ENCODE results near the gene NCOA5. TPM values are rescaled to one million over a fixed set of nuclear protein-coding genes. Genes with fewer than 3 reads are reported as not detected.

NCOA5 gene
- total RNA-seq, 1 donor, result 14.5 TPM

DNA sequence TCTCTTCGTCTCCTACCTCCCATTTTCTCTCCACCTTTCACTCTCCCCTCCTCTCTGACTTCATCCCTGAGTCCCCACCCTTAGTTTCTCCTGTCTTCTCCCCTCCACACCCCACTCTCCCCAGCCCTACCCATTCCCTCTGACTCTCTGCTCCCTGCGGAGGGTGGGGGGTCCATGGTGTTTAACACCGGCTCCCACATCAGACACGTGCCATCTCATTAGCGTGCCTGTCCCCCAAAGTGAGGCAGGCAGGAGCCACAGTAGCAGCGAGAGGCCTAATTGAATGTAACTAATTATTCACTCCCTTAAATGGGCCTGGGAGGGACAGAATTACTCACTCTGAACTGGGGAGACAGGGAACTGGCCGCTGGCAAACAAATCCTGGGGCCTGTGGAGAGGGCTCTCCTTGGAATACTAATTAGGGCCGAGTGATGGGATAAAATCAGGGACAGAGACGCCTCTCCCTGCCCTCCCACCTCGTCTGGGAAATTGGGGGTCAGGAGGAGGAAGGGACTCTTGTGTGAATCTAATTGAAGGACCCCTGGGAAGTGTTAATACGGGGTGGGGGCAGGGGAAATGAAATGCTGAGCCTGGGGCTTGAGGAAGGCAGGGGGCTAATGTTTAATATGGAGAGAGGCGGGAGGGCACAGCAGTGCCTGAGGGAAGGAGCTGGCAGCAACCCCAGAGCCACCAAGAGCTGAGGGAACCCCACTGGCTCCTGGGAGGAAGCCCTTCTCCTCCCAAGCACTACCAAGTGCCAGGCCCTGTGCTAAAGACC lies 46.3 kb upstream of the NCOA5 start:
- Histone ChIP-seq H4K20me1 (ENCODE audit: insufficient read depth, low read length) (no peaks in the 10 kb centered on the region), H2AFZ (ENCODE audit: low read length) (no peak overlapping the region), H3K27me3 (ENCODE audit: insufficient read depth, low read length) (peaks cover 37% of the 10 kb centered on the region), H3K4me3 (ENCODE audit: insufficient read depth, low read length) (no peak overlapping the region), H3K27ac (ENCODE audit: low read depth, low read length) (no peak overlapping the region), H3K4me1 (ENCODE audit: insufficient read depth, low read length) (peaks cover 9% of the 10 kb centered on the region), H3K36me3 (ENCODE audit: insufficient read depth, low read length) (no peaks in the 10 kb centered on the region), H3K79me2 (ENCODE audit: insufficient read depth, low read length) (no peaks in the 10 kb centered on the region), H3K4me2 (ENCODE audit: insufficient read depth, low read length) (no peak overlapping the region), H3K9me3 (ENCODE audit: low read depth, low read length) (no peaks in the 10 kb centered on the region)
- DNase-seq (ENCODE audit: insufficient read length, low spot score, missing footprints), result no peak
- TF ChIP-seq, protein P1, sequence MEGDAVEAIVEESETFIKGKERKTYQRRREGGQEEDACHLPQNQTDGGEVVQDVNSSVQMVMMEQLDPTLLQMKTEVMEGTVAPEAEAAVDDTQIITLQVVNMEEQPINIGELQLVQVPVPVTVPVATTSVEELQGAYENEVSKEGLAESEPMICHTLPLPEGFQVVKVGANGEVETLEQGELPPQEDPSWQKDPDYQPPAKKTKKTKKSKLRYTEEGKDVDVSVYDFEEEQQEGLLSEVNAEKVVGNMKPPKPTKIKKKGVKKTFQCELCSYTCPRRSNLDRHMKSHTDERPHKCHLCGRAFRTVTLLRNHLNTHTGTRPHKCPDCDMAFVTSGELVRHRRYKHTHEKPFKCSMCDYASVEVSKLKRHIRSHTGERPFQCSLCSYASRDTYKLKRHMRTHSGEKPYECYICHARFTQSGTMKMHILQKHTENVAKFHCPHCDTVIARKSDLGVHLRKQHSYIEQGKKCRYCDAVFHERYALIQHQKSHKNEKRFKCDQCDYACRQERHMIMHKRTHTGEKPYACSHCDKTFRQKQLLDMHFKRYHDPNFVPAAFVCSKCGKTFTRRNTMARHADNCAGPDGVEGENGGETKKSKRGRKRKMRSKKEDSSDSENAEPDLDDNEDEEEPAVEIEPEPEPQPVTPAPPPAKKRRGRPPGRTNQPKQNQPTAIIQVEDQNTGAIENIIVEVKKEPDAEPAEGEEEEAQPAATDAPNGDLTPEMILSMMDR (IDR thresholded peaks at IDR 0.05; ENCODE audit: extremely low read depth, low read depth, low read length), result no peak

DNA sequence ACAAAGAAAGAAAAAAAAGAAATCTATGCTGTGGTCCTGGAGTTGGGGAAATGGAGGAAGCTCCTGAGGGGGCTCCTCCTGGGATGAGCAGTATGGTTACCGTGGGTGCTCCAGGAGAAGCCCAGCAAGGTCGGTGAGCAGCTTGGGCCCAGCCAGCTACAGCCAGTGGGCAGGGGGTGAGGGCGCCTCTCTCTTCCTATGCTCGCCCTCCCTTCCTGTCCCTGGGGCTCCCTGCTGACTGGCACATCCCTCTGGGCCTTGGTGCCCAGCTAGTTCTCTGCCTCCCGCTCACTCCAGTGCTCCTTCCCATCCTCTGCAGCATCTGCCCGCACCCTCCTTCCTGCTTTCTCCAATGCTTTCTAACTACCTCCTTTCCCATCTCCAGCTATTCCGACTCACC lies 45.0 kb upstream of the NCOA5 start:
- Histone ChIP-seq H3K9me3 (ENCODE audit: low read depth, low read length) (no peaks in the 10 kb centered on the region), H3K27ac (ENCODE audit: low read depth, low read length) (no peak overlapping the region), H3K4me1 (ENCODE audit: insufficient read depth, low read length) (peaks cover 9% of the 10 kb centered on the region), H3K27me3 (ENCODE audit: insufficient read depth, low read length) (peaks cover 37% of the 10 kb centered on the region), H3K4me2 (ENCODE audit: insufficient read depth, low read length) (no peak overlapping the region), H4K20me1 (ENCODE audit: insufficient read depth, low read length) (no peaks in the 10 kb centered on the region), H2AFZ (ENCODE audit: low read length) (no peak overlapping the region), H3K4me3 (ENCODE audit: insufficient read depth, low read length) (no peak overlapping the region), H3K79me2 (ENCODE audit: insufficient read depth, low read length) (no peaks in the 10 kb centered on the region), H3K36me3 (ENCODE audit: insufficient read depth, low read length) (no peaks in the 10 kb centered on the region)
- no peak for DNase-seq (ENCODE audit: insufficient read length, low spot score, missing footprints)
- TF ChIP-seq, protein P1 (IDR thresholded peaks at IDR 0.05; ENCODE audit: extremely low read depth, low read depth, low read length), result no peak

DNA sequence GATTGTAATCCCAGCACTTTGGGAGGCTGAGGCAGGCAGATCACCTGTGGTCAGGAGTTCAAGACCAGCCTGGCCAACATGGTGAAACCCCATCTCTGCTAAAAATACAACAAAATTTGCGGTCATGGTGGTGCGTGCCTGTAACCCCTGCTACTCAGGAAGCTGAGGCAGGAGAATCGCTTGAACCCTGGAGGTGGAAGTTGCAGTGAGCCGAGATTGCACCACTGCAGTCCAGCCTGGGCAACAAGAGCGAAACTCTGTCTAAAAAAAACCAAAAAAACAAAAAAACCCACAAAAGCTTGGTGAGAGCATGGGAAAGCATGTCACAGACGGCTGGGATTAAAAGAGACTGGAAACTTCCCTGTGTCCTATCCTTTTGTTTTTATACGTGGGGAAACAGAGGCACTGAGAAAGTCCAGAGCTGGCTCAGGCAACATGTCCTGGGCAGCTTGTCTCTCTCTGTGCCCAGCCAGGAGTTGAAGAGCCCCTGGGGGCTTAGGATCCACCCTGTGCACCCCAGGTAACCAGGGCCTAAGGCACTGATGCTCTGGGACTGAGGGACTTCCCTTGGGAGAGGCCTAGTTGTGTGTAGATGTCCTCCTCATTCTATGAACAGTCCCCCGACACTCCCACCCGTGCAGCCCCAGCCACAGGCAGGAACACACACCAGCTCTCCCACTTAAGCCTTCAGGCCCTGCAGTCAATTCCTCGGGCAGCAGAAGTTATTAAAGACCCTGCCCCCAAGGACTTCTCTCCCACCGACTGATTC lies 44.3 kb upstream of the NCOA5 start:
- no peak overlapping the region for H3K4me2 ChIP-seq (ENCODE audit: insufficient read depth, low read length)
- H3K9me3 ChIP-seq (ENCODE audit: low read depth, low read length), result no peaks in the 10 kb centered on the region
- H3K27ac ChIP-seq (ENCODE audit: low read depth, low read length), result no peak overlapping the region
- no peak overlapping the region for H2AFZ ChIP-seq (ENCODE audit: low read length)
- H3K27me3 ChIP-seq (ENCODE audit: insufficient read depth, low read length), result peaks cover 31% of the 10 kb centered on the region
- H3K36me3 ChIP-seq (ENCODE audit: insufficient read depth, low read length), result no peaks in the 10 kb centered on the region
- H3K4me3 ChIP-seq (ENCODE audit: insufficient read depth, low read length), result no peak overlapping the region
- TF ChIP-seq, protein P1 (IDR thresholded peaks at IDR 0.05; ENCODE audit: extremely low read depth, low read depth, low read length), result no peak
- DNase-seq (ENCODE audit: insufficient read length, low spot score, missing footprints), result no peak
- no peaks in the 10 kb centered on the region for H4K20me1 ChIP-seq (ENCODE audit: insufficient read depth, low read length)
- H3K4me1 ChIP-seq (ENCODE audit: insufficient read depth, low read length), result peaks cover 9% of the 10 kb centered on the region
- H3K79me2 ChIP-seq (ENCODE audit: insufficient read depth, low read length), result no peaks in the 10 kb centered on the region

DNA sequence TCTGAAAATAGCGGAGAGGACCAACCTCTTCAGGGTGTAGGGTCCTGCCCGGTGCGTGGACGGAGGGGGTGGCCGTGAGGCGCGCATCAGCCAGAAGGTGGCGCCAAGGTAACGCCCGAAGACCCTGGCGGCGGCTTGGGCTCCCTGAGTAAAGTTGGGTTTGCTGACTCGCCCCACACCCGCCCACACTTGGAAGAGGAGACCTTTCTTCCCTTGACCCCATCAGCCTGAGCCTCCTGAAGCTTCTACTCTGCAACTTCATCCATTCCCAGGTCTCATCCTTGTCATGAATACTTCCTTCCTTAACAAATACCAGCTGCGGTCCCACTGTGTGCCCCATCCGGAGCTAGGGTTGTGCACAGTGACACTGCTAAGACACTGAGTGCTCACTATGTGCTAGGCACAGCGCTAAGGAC lies 43.0 kb upstream of the NCOA5 start:
- Histone ChIP-seq H3K36me3 (ENCODE audit: insufficient read depth, low read length) (no peaks in the 10 kb centered on the region), H3K79me2 (ENCODE audit: insufficient read depth, low read length) (no peaks in the 10 kb centered on the region), H3K4me2 (ENCODE audit: insufficient read depth, low read length) (no peak overlapping the region), H3K9me3 (ENCODE audit: low read depth, low read length) (no peaks in the 10 kb centered on the region), H3K27ac (ENCODE audit: low read depth, low read length) (no peak overlapping the region), H2AFZ (ENCODE audit: low read length) (no peak overlapping the region), H4K20me1 (ENCODE audit: insufficient read depth, low read length) (no peaks in the 10 kb centered on the region), H3K4me1 (ENCODE audit: insufficient read depth, low read length) (peaks cover 9% of the 10 kb centered on the region), H3K27me3 (ENCODE audit: insufficient read depth, low read length) (peaks cover 22% of the 10 kb centered on the region), H3K4me3 (ENCODE audit: insufficient read depth, low read length) (no peak overlapping the region)
- peak; percentile 92 for DNase-seq (ENCODE audit: insufficient read length, low spot score, missing footprints)
- TF ChIP-seq, protein P1 (IDR thresholded peaks at IDR 0.05; ENCODE audit: extremely low read depth, low read depth, low read length), result peak; percentile 71

Measured in osteoblast (primary cell).